Left lung (tissue), 10 donors: ENCODE measurements around the gene PTCHD1. TPM values are rescaled to one million over a fixed set of nuclear protein-coding genes. Genes with fewer than 3 reads are reported as not detected.
A peak's percentile ranks its signal among the peaks of the same experiment; 100 is the strongest.

ENCODE experiments used
- ATAC-seq: fragments of 200-7000 bp; cut with Tn5 transposase; one replicate; pipeline ENCODE4 v1.9.1; 2020; ENCODE audit warnings: moderate library complexity
- DNase-seq, 4 donors: peaks; one replicate each; pipeline ENCODE4 v3.0.0-alpha.2; 2013 to 2020
- H3K27ac ChIP-seq, 2 donors: fragments of 200-600 bp; sonication (generic) in 1 of 2; one replicate each; pipeline versions ENCODE4 v1.5.0 to v1.8.0; 2020 to 2021
- H3K27me3 ChIP-seq, 2 donors: fragments of 200-600 bp; sonication (generic) in 1 of 2; one replicate each; pipeline versions ENCODE4 v1.5.0 to v1.8.0; 2020 to 2021
- H3K36me3 ChIP-seq, 2 donors: fragments of 200-600 bp; sonication (generic) in 1 of 2; one replicate each; pipeline versions ENCODE4 v1.5.0 to v1.8.0; 2020 to 2021
- H3K4me1 ChIP-seq, 2 donors: fragments of 200-600 bp; one replicate each; pipeline ENCODE4 v1.8.0; 2021
- H3K4me3 ChIP-seq, 2 donors: fragments of 200-600 bp; sonication (generic) in 1 of 2; one replicate each; pipeline versions ENCODE4 v1.5.0 to v1.8.0; 2020 to 2021; ENCODE audit warnings: mild to moderate bottlenecking in 1 of 2
- H3K9me3 ChIP-seq, 2 donors: fragments of 200-600 bp; sonication (generic) in 1 of 2; one replicate each; pipeline versions ENCODE4 v1.5.0 to v1.8.0; 2020 to 2021
- intact Hi-C, 2 donors: fragments of 100-400 bp; cut with DNase I; formaldehyde crosslinking; loops; one replicate each; pipeline versions ENCODE4 v1.11.2 to v1.14.2; 2022
- polyA plus RNA-seq, 6 donors: library from polyadenylated mRNA; unstranded; fragments of 120-200 nt; gene quantifications; one replicate each; pipeline ENCODE4 v1.2.1, GENCODE V29; 2013; ENCODE audit not compliant: insufficient read length in 6 of 6
- total RNA-seq, 2 donors: library from RNA; stranded (reverse); fragmentation: NEBNext Ultra II Directional; extraction: Animal tissue kit (Norgen Biotek cat#: 25700); gene quantifications; one replicate each; pipeline ENCODE4 v1.2.1, GENCODE V29; 2021
- TF ChIP-seq, protein P1 (sequence below), 2 donors: fragments of 200-600 bp; sonication (generic) in 1 of 2; IDR thresholded peaks; one replicate each; pipeline versions ENCODE4 v1.5.0 to v1.8.0; 2021; ENCODE audit warnings: antibody characterized with exemption in 2 of 2
- donor health status: DM: no; HTN: yes; CAD: no.
- donor health status: DM: no; HTN: no; CAD: no.

Gene PTCHD1
- total and polyA plus RNA-seq, 8 donors: 0.06 to 0.81 (median 0.10) TPM

DNA sequence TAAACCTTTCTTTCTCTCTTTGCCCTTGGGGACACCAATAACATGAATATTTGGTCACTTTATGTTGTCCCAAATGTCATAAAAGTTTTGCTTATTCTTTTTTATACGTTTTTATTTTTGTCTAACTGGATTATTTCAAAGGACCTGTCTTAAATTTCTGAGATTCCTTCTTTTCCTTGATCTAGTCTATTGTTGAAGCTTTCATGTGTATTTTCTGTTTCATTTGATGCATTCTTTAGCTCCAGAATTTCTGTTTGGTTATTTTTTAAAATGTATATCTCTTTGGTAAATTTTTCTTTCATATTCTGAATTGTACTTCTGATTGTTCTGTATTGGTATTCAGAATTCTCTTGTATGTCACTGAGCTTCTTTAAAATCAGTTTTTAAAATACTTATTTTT is 88.3 kb downstream of the PTCHD1 start:
- no peaks in the 10 kb centered on the region for H3K4me1 ChIP-seq
- H3K36me3 ChIP-seq: no peaks in the 10 kb centered on the region
- H3K27ac ChIP-seq: no peak overlapping the region
- ATAC-seq: no peak
- intact Hi-C loops: no loop called here
- TF ChIP-seq, protein P1, sequence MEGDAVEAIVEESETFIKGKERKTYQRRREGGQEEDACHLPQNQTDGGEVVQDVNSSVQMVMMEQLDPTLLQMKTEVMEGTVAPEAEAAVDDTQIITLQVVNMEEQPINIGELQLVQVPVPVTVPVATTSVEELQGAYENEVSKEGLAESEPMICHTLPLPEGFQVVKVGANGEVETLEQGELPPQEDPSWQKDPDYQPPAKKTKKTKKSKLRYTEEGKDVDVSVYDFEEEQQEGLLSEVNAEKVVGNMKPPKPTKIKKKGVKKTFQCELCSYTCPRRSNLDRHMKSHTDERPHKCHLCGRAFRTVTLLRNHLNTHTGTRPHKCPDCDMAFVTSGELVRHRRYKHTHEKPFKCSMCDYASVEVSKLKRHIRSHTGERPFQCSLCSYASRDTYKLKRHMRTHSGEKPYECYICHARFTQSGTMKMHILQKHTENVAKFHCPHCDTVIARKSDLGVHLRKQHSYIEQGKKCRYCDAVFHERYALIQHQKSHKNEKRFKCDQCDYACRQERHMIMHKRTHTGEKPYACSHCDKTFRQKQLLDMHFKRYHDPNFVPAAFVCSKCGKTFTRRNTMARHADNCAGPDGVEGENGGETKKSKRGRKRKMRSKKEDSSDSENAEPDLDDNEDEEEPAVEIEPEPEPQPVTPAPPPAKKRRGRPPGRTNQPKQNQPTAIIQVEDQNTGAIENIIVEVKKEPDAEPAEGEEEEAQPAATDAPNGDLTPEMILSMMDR (IDR thresholded peaks at IDR 0.05): no peak
- H3K4me3 ChIP-seq: no peak overlapping the region
- DNase-seq: no peak
- H3K27me3 ChIP-seq: no peaks in the 10 kb centered on the region
- H3K9me3 ChIP-seq: peaks cover 0 to 12% of the 10 kb centered on the region in 2 donors

DNA sequence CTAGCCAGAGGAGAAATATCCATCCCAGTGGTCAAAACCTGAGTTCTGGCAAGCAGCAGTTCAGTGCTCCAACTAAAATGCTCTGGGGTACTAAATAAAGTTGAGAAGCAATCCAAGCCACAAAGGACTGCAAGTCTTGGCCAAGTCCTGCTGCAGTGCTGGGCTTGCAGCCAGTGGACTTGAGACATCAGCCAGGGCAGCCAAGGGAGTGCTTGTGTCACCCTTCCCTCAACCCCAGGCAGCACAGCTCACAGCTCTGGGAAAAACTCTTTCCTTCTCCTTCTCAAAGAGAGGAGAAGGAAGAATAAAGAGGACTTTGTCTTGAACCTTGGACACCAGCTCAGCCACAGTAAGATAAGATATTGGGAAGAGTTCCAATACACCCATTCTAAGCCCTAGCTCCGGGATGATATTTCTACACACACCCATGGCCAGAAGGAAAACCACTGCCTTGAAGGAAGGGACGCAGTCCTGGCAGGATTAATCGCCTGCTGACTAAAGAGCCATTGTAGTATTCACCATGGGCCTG is 99.8 kb downstream of the PTCHD1 start:
- intact Hi-C loops: no loop called here
- ATAC-seq (peak; percentile 85), DNase-seq (peak; percentile 45 to 87 (median 64))
- TF ChIP-seq, protein P1 (IDR thresholded peaks at IDR 0.05): no peak
- no peaks in the 10 kb centered on the region for H3K4me1 ChIP-seq
- H3K36me3 ChIP-seq: no peaks in the 10 kb centered on the region
- H3K9me3 ChIP-seq: no peaks in the 10 kb centered on the region
- H3K4me3 ChIP-seq: no peak overlapping the region
- H3K27me3 ChIP-seq: no peaks in the 10 kb centered on the region
- no peak overlapping the region for H3K27ac ChIP-seq

DNA sequence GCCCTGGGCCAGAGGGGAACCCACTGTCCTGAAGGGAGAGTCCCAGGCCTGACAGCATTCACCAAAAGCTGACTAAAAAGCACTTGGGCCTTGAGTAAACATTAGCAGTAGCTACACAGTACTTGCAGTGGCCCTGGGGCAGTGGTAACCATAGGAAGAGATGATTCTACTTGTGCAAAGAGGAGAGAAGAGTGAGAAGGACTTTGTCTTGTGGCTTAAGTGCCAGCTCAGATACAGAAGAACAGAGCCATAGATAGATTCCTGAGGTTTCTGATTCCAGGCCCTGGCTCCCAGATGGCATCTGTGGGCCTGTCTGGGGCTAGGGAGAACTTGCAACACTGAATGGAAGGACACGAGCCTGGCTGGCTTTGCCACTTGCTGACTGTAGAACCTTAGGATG is 100.5 kb downstream of the PTCHD1 start:
- Histone ChIP-seq H3K27ac (no peak overlapping the region), H3K9me3 (no peaks in the 10 kb centered on the region), H3K27me3 (no peaks in the 10 kb centered on the region), H3K4me3 (no peak overlapping the region), H3K36me3 (no peaks in the 10 kb centered on the region), H3K4me1 (no peaks in the 10 kb centered on the region)
- intact Hi-C loops: no loop called here
- TF ChIP-seq, protein P1 (IDR thresholded peaks at IDR 0.05): no peak
- ATAC-seq (peak; percentile 68), DNase-seq (no peak)

DNA sequence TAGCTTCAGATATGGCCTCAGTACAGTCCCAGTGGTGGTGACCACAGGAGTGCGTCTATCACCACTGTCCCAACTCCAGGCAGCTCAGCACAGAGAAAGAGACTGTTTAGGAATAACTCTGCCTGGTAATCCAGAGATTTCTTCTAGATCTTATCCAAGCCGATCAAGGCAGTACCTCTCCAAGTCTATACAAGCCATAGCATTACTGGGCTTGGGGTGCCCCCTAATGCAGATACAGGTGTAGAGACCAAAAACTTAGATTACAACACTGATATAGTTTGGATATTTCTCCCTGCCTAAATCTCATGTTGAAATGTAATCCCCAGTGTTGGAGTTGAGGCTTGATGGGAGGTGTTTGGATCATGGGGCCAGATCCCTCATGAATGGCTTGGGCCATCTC is 100.9 kb downstream of the PTCHD1 start:
- no peaks in the 10 kb centered on the region for H3K36me3 ChIP-seq
- peak; percentile 10 for ATAC-seq
- H3K27me3 ChIP-seq: no peaks in the 10 kb centered on the region
- intact Hi-C loops: no loop called here
- H3K9me3 ChIP-seq: no peaks in the 10 kb centered on the region
- no peaks in the 10 kb centered on the region for H3K4me1 ChIP-seq
- H3K4me3 ChIP-seq: no peak overlapping the region
- H3K27ac ChIP-seq: no peak overlapping the region
- TF ChIP-seq, protein P1 (IDR thresholded peaks at IDR 0.05): no peak
- DNase-seq: no peak

DNA sequence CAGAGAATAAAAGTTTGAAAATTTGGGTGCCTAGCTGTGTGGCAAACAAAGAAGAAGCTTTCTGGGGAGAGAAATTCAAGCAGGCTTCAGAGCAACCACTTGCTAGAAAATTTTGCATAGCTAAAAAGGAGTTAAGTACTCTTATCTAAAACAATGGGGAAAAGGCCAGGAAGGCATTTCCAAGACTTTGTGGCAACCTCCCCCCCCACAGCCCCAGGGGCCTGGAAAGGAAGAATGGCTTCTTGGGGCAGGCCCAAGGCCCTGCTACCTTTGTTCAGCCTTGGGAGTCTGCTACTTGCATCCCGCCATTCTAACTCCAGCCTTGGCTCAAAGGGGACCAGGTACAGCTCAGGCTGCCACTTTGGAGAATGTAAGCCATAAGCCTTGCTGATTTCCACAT is 102.2 kb downstream of the PTCHD1 start:
- TF ChIP-seq, protein P1 (IDR thresholded peaks at IDR 0.05): no peak
- ATAC-seq (no peak), DNase-seq (no peak)
- no peaks in the 10 kb centered on the region for H3K27me3 ChIP-seq
- no peaks in the 10 kb centered on the region for H3K9me3 ChIP-seq
- intact Hi-C loops: no loop called here
- no peak overlapping the region for H3K27ac ChIP-seq
- no peaks in the 10 kb centered on the region for H3K36me3 ChIP-seq
- H3K4me1 ChIP-seq: no peaks in the 10 kb centered on the region
- no peak overlapping the region for H3K4me3 ChIP-seq
